ENCODE results near the gene TRAPPC6A. TPM values are rescaled to one million over a fixed set of nuclear protein-coding genes. Genes with fewer than 3 reads are reported as not detected.

Gene TRAPPC6A
- total and polyA plus RNA-seq, 9 of the 15 experiments (the other 6 are each of a cell fraction or from before 2014, with no cell fraction given) = 0.82 to 23.6 (median 11.6) TPM

- TF ChIP-seq NFE2 (IDR thresholded peaks at IDR 0.05; ENCODE audit: low read depth) = peak; percentile 60; the same call in 1 of the 2 replicates
- TF ChIP-seq ZNF77 (CRISPR knock-in tag; IDR thresholded peaks at IDR 0.05) = no peak
- no peak for TF ChIP-seq CTCFL (IDR thresholded peaks at IDR 0.05; ENCODE audit: borderline replicate concordance, insufficient read depth, low read depth, low read length, poor library complexity, severe bottlenecking)
- TF ChIP-seq ARID1B (IDR thresholded peaks at IDR 0.05) = peak; percentile 56
- no peak for TF ChIP-seq YY1 (IDR thresholded peaks at IDR 0.05; ENCODE audit: borderline replicate concordance in 1 of 3, control insufficient read depth in 1 of 3, extremely low read depth in 1 of 3, insufficient read depth in 3 of 3, insufficient read length in 1 of 3, insufficient replicate concordance in 2 of 3, low read depth in 1 of 3, low read length in 2 of 3)
- TF ChIP-seq CCNT2 (IDR thresholded peaks at IDR 0.05; ENCODE audit: borderline replicate concordance, extremely low read depth, insufficient read length, low read depth, low read length) = no peak
- TF ChIP-seq CBX1 (IDR thresholded peaks at IDR 0.05; ENCODE audit: low read depth) = no peak
- TF ChIP-seq RAD51 (IDR thresholded peaks at IDR 0.05; ENCODE audit: borderline replicate concordance, low read depth) = no peak
- TF ChIP-seq ZFX (CRISPR knock-in tag; IDR thresholded peaks at IDR 0.05) = no peak
- TF ChIP-seq MYC (IDR thresholded peaks at IDR 0.05; ENCODE audit: low read depth, low read length) = no peak
- no peak for TF ChIP-seq MYC (CRISPR knock-in tag; IDR thresholded peaks at IDR 0.05; ENCODE audit: borderline replicate concordance, low read depth)
- TF ChIP-seq MAFK (IDR thresholded peaks at IDR 0.05; ENCODE audit: low read length) = peak; percentile 27
- no peak for TF ChIP-seq ZHX1 (conservative IDR thresholded peaks at IDR 0.05; ENCODE audit: low read length)
- no peak for TF ChIP-seq POLR2A (conservative IDR thresholded peaks at IDR 0.05)
- no peak for TF ChIP-seq XRCC3 (IDR thresholded peaks at IDR 0.05)
- TF ChIP-seq GATAD2A (IDR thresholded peaks at IDR 0.05) = no peak
- no peak for TF ChIP-seq ELK1 (CRISPR knock-in tag; IDR thresholded peaks at IDR 0.05)
- TF ChIP-seq ZNF586 (CRISPR knock-in tag; conservative IDR thresholded peaks at IDR 0.05) = no peak
- no peak for TF ChIP-seq NBN (IDR thresholded peaks at IDR 0.05; ENCODE audit: low read depth)
- no peak for TF ChIP-seq NONO (IDR thresholded peaks at IDR 0.05; ENCODE audit: low read depth in 2 of 2, low read length in 1 of 2)
- TF ChIP-seq TCF3 (CRISPR knock-in tag; IDR thresholded peaks at IDR 0.05) = no peak
- TF ChIP-seq NCOA6 (IDR thresholded peaks at IDR 0.05) = no peak
- no peak for TF ChIP-seq XRCC5 (IDR thresholded peaks at IDR 0.05; ENCODE audit: low read depth, low read length)
- TF ChIP-seq NUFIP1 (IDR thresholded peaks at IDR 0.05; ENCODE audit: partially characterized antibody) = no peak
- no peak for TF ChIP-seq POLR3A (IDR thresholded peaks at IDR 0.05; ENCODE audit: borderline replicate concordance, extremely low read depth, insufficient read depth, insufficient read length)
- TF ChIP-seq NCOA2 (IDR thresholded peaks at IDR 0.05; ENCODE audit: partially characterized antibody in 2 of 2) = no peak
Observed at GRCh38 chr19:45195764-45196163, 17.7 kb upstream of the TRAPPC6A start (continued).

All from K562 (cell line).